Neural progenitor cell (in vitro differentiated cells): ENCODE results near the gene ALX3. TPM values are rescaled to one million over a fixed set of nuclear protein-coding genes. Genes with fewer than 3 reads are reported as not detected.

Experiments
- DNase-seq: peaks from one replicate; pipeline ENCODE4 v3.0.0-alpha.2; 2016; ENCODE audit warnings: low spot score
- H2AFZ ChIP-seq: fragments of 200-600 bp; sonication (generic); replicated peaks from 2 replicates; pipeline ENCODE4 v1.6.1; 2016; ENCODE audit warnings: antibody characterized with exemption
- H3F3A ChIP-seq: fragments of 200-600 bp; sonication (generic); 2 replicates; pipeline ENCODE4 v1.6.1; 2016; ENCODE audit warnings: antibody characterized with exemption, low read depth
- H3K27ac ChIP-seq: fragments of 200-600 bp; sonication (generic); 2 replicates; pipeline ENCODE4 v1.5.1; 2016; ENCODE audit warnings: mild to moderate bottlenecking
- H3K27me3 ChIP-seq: fragments of 200-600 bp; sonication (generic); 2 replicates; pipeline ENCODE4 v1.6.1; 2016; ENCODE audit warnings: mild to moderate bottlenecking, moderate library complexity
- H3K36me3 ChIP-seq: fragments of 200-600 bp; sonication (generic); 2 replicates; pipeline ENCODE4 v1.5.1; 2016
- H3K4me1 ChIP-seq: fragments of 200-600 bp; sonication (generic); 2 replicates; pipeline ENCODE4 v1.6.1; 2016; ENCODE audit warnings: mixed run types
- H3K4me2 ChIP-seq: fragments of 200-600 bp; sonication (generic); 2 replicates; pipeline ENCODE4 v1.6.1; 2016
- H3K4me3 ChIP-seq: fragments of 200-600 bp; sonication (generic); 2 replicates; pipeline ENCODE4 v1.5.1; 2016
- H3K79me2 ChIP-seq: fragments of 200-600 bp; sonication (generic); 2 replicates; pipeline ENCODE4 v1.6.1; 2016; ENCODE audit warnings: low read depth
- H3K9ac ChIP-seq: fragments of 200-600 bp; sonication (generic); 2 replicates; pipeline ENCODE4 v1.6.1; 2016
- H3K9me3 ChIP-seq: fragments of 200-600 bp; sonication (generic); 2 replicates; pipeline ENCODE4 v1.5.1; 2016; ENCODE audit warnings: low read depth
- H4K20me1 ChIP-seq: fragments of 200-600 bp; sonication (generic); 2 replicates; pipeline ENCODE4 v1.6.1; 2016; ENCODE audit warnings: low read depth
- H3K27ac Mint-ChIP-seq: 3 replicates; pipeline ENCODE4 v1.8.0; 2021; ENCODE audit warnings: mixed read lengths
- H3K27me3 Mint-ChIP-seq: 2 replicates; pipeline ENCODE4 v1.8.0; 2022; ENCODE audit warnings: low read depth, mild to moderate bottlenecking, inconsistent platforms, moderate library complexity, mixed read lengths; ENCODE audit not compliant: insufficient read depth
- H3K36me3 Mint-ChIP-seq: 3 replicates; pipeline ENCODE4 v1.8.0; 2021; ENCODE audit warnings: mixed read lengths
- H3K4me1 Mint-ChIP-seq: 3 replicates; pipeline ENCODE4 v1.8.0; 2021; ENCODE audit warnings: mixed read lengths
- H3K4me3 Mint-ChIP-seq: 3 replicates; pipeline ENCODE4 v1.8.0; 2021; ENCODE audit warnings: mild to moderate bottlenecking, moderate library complexity, mixed read lengths
- H3K9me3 Mint-ChIP-seq: 3 replicates; pipeline ENCODE4 v1.8.0; 2020; ENCODE audit warnings: mixed read lengths
- EZH2 ChIP-seq: fragments of 200-600 bp; sonication (generic); IDR thresholded peaks from 2 replicates; pipeline ENCODE4 v1.6.1; 2017; ENCODE audit warnings: antibody characterized with exemption, mild to moderate bottlenecking, moderate library complexity
- EZH2phosphoT487 ChIP-seq: fragments of 200-600 bp; sonication (generic); IDR thresholded peaks from 2 replicates; pipeline ENCODE4 v1.6.1; 2017; ENCODE audit warnings: antibody characterized with exemption
- total RNA-seq: library from RNA; depleted of rRNA; stranded (reverse); fragments of >200 nt; gene quantifications from 2 replicates; pipeline ENCODE4 v1.2.3, GENCODE V29; 2015; ENCODE audit warnings: low replicate concordance
- TF ChIP-seq, protein P1 (sequence below): fragments of 200-600 bp; sonication (generic); IDR thresholded peaks from 2 replicates; pipeline ENCODE4 v1.5.1; 2017; ENCODE audit warnings: antibody characterized with exemption, mild to moderate bottlenecking

ALX3 gene
- total RNA-seq, 1 donor from 2014 or later = not detected

DNA sequence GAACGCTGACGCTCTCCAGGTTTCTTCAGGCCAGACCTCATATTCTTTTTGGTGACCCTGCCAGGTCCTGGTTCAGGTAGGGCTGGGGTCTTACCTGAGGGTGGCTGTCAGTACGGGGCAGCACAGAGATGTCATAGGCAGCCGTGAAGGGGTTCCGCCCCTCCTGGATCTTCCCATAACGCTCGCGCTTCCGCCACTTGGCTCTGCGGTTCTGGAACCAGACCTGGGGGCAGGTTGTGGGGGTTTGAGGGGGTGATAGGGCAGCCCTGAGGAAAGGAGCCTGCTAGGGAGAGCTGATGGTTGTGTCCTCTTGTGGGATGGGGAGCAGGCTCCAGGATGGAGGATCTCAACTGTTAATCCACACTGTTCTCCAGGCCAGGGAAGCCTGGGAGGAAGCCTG is 9.1 kb downstream of the ALX3 start:
- TF ChIP-seq EZH2 (no peak), EZH2phosphoT487 (no peak)
- TF ChIP-seq, protein P1, sequence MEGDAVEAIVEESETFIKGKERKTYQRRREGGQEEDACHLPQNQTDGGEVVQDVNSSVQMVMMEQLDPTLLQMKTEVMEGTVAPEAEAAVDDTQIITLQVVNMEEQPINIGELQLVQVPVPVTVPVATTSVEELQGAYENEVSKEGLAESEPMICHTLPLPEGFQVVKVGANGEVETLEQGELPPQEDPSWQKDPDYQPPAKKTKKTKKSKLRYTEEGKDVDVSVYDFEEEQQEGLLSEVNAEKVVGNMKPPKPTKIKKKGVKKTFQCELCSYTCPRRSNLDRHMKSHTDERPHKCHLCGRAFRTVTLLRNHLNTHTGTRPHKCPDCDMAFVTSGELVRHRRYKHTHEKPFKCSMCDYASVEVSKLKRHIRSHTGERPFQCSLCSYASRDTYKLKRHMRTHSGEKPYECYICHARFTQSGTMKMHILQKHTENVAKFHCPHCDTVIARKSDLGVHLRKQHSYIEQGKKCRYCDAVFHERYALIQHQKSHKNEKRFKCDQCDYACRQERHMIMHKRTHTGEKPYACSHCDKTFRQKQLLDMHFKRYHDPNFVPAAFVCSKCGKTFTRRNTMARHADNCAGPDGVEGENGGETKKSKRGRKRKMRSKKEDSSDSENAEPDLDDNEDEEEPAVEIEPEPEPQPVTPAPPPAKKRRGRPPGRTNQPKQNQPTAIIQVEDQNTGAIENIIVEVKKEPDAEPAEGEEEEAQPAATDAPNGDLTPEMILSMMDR = no peak
- H3K4me1 Mint-ChIP-seq = no peaks in the 10 kb centered on the region
- H3K4me3 Mint-ChIP-seq = no peak overlapping the region
- H3K27ac Mint-ChIP-seq = no peak overlapping the region
- peaks cover 20% of the 10 kb centered on the region for H3K27me3 Mint-ChIP-seq
- Histone ChIP-seq H3K79me2 (no peaks in the 10 kb centered on the region), H3F3A (no peaks in the 10 kb centered on the region), H3K27me3 (peaks cover 24% of the 10 kb centered on the region), H2AFZ (no peak overlapping the region), H3K4me2 (no peak overlapping the region), H3K4me3 (no peak overlapping the region), H3K4me1 (no peaks in the 10 kb centered on the region), H3K27ac (no peak overlapping the region), H3K36me3 (no peaks in the 10 kb centered on the region), H3K9ac (no peak overlapping the region), H3K9me3 (no peaks in the 10 kb centered on the region), H4K20me1 (peaks cover 50% of the 10 kb centered on the region)
- H3K36me3 Mint-ChIP-seq = peaks cover 29% of the 10 kb centered on the region
- DNase-seq = no peak
- H3K9me3 Mint-ChIP-seq = no peaks in the 10 kb centered on the region

- no peak for TF ChIP-seq EZH2phosphoT487
- TF ChIP-seq, protein P1 = no peak
- no peak for TF ChIP-seq EZH2
- H3K27ac Mint-ChIP-seq = no peak overlapping the region
- H3K36me3 Mint-ChIP-seq = peaks cover 31% of the 10 kb centered on the region
- Histone ChIP-seq H4K20me1 (peaks cover 45% of the 10 kb centered on the region), H3K4me3 (no peak overlapping the region), H3K27ac (no peak overlapping the region), H2AFZ (no peak overlapping the region), H3K79me2 (no peaks in the 10 kb centered on the region), H3F3A (no peaks in the 10 kb centered on the region), H3K27me3 (peaks cover 18% of the 10 kb centered on the region), H3K4me2 (no peak overlapping the region), H3K4me1 (no peaks in the 10 kb centered on the region), H3K9me3 (no peaks in the 10 kb centered on the region), H3K36me3 (no peaks in the 10 kb centered on the region), H3K9ac (no peak overlapping the region)
- no peak for DNase-seq
- H3K9me3 Mint-ChIP-seq = no peaks in the 10 kb centered on the region
- H3K4me1 Mint-ChIP-seq = no peaks in the 10 kb centered on the region
- peaks cover 15% of the 10 kb centered on the region for H3K27me3 Mint-ChIP-seq
- no peak overlapping the region for H3K4me3 Mint-ChIP-seq
Measured at GRCh38 chr1:110060662-110061060, 9.8 kb downstream of the ALX3 start.

DNA sequence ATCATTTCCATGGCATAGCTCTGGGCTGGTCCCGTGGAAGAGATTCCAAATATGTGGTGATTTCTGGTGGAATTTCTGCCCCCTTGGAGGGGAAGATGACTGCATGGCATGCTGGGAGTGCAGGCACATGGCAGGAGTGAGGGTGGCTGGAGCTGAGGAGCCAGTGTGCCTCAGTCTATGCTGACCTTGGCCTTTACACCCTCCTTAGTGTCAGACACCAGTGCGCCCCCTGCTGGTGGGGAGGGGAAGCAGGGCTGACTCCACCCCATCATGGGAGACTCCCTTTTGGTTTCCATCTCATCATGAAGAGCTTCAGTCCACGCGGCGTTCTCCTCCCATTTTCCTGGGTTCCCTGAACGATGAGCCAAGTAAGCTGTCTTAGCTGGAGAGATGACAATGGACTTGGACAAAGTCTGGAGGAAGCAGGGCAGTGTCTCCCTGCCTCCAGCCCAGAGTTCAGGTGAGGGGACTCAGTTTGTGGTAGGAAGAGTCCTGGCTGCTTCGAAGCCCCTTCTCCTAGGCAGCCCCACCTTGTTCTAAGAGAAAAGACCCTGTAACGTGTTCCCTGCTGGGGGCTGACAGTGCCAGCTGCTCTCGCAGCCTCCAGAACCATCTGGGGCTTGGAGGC is 10.3 kb downstream of the ALX3 start:
- no peaks in the 10 kb centered on the region for H3K4me1 Mint-ChIP-seq
- no peak for TF ChIP-seq EZH2
- TF ChIP-seq, protein P1 = peak; percentile 81
- Histone ChIP-seq H3K27me3 (peaks cover 12% of the 10 kb centered on the region), H3K9ac (no peak overlapping the region), H3K4me1 (no peaks in the 10 kb centered on the region), H3K27ac (no peak overlapping the region), H3K79me2 (no peaks in the 10 kb centered on the region), H4K20me1 (peaks cover 40% of the 10 kb centered on the region), H3K9me3 (no peaks in the 10 kb centered on the region), H2AFZ (no peak overlapping the region), H3F3A (no peaks in the 10 kb centered on the region), H3K4me3 (no peak overlapping the region), H3K4me2 (no peak overlapping the region), H3K36me3 (no peaks in the 10 kb centered on the region)
- H3K27me3 Mint-ChIP-seq = peaks cover 12% of the 10 kb centered on the region
- DNase-seq = peak; percentile 53
- H3K36me3 Mint-ChIP-seq = peaks cover 35% of the 10 kb centered on the region
- H3K27ac Mint-ChIP-seq = no peak overlapping the region
- H3K4me3 Mint-ChIP-seq = no peak overlapping the region
- no peaks in the 10 kb centered on the region for H3K9me3 Mint-ChIP-seq
